ENCODE results near the gene ABHD12. TPM values are rescaled to one million over a fixed set of nuclear protein-coding genes. Genes with fewer than 3 reads are reported as not detected.

Gene ABHD12
- total RNA-seq, 3 donors from 2014 or later (not counting 1 experiment from before 2014, with no cell fraction given): 28.5 to 34.6 (median 34.5) TPM

DNA sequence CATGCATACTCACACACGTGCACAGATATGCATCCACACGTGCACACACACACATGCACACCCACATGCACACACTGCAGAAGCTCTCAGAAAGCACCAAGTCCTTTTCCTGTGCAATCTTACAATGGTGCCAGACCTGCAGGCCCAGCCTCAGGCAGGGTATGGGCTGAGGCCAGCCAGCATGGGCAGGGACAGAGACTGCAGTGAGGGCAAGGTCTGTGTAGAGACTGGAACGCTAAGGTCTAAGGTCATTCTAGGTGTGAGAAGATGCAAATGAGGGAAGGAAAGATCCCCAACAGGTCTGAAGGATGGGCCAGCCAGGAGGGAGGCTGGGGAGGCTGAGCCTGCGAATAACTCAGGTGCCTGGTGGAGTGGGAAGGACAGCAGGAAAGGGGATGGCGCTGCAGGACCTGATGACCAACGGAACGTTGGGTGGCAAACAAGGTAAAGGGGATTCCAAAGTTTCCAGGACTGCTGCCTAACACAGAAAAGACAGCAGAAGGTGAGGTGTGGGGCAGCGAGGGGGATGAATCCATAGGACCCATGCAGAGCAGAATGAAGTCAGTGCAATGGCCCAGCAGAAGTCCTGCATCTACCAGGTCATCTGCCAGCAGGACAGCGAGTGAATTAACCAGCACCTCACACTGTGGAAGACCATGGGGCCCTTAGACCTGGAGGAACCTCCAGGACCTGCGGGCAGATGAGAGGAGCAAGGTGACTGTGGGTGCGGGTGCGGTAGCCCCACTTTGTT is 67.0 kb downstream of the ABHD12 start:
- intact Hi-C loops (cut with micrococcal nuclease): no loop called here
- TF ChIP-seq, protein P1, sequence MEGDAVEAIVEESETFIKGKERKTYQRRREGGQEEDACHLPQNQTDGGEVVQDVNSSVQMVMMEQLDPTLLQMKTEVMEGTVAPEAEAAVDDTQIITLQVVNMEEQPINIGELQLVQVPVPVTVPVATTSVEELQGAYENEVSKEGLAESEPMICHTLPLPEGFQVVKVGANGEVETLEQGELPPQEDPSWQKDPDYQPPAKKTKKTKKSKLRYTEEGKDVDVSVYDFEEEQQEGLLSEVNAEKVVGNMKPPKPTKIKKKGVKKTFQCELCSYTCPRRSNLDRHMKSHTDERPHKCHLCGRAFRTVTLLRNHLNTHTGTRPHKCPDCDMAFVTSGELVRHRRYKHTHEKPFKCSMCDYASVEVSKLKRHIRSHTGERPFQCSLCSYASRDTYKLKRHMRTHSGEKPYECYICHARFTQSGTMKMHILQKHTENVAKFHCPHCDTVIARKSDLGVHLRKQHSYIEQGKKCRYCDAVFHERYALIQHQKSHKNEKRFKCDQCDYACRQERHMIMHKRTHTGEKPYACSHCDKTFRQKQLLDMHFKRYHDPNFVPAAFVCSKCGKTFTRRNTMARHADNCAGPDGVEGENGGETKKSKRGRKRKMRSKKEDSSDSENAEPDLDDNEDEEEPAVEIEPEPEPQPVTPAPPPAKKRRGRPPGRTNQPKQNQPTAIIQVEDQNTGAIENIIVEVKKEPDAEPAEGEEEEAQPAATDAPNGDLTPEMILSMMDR (IDR thresholded peaks at IDR 0.05): no peak
- Histone ChIP-seq H3K9me3 (ENCODE audit: control insufficient read depth, insufficient read depth, low read length) (no peaks in the 10 kb centered on the region), H3K36me3 (ENCODE audit: control insufficient read depth, insufficient read depth, low read length) (no peaks in the 10 kb centered on the region), H3K4me1 (ENCODE audit: control insufficient read depth, insufficient read depth, low read length) (peaks cover 53% of the 10 kb centered on the region), H3K27me3 (ENCODE audit: control insufficient read depth, insufficient read depth, low read length) (no peaks in the 10 kb centered on the region), H3K27ac (ENCODE audit: low read length) (no peak overlapping the region), H3K4me3 (ENCODE audit: low read length) (no peak overlapping the region)
- peak overlapping the region; percentile 93 to 97 for H3K27ac Mint-ChIP-seq
- peaks cover 34 to 35% of the 10 kb centered on the region in 2 donors for H3K4me1 Mint-ChIP-seq
- H3K4me3 Mint-ChIP-seq: no peak overlapping the region
- H3K36me3 Mint-ChIP-seq: no peaks in the 10 kb centered on the region
- 96% methylated on average over 12 of the region's 12 CpGs for whole genome bisulfite sequencing (ENCODE audit: insufficient coverage)
- DNase-seq (no peak), ATAC-seq (no peak)
- H3K9me3 Mint-ChIP-seq: no peaks in the 10 kb centered on the region
- no peaks in the 10 kb centered on the region for H3K27me3 Mint-ChIP-seq (ENCODE audit: low read depth in 2 of 2)

DNA sequence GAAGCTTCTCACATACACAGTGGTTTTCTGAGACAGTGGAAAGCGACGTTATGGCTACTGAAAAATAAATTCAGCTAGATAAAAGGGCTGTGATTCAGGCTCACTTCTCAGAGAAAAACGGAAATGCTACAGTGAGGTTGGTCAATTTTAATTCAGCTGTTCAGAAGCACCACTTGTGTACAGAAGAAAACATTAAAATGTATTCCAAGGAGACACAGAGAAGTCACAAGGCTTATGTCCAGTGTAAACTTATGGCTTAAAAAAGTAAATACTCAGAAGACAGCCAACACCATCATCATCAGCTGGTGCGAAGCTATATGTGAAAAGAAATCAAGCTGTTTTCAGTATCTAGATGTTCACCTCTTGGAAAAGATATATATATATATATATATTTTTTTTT is 68.6 kb downstream of the ABHD12 start:
- peaks cover 34 to 42% of the 10 kb centered on the region in 2 donors for H3K4me1 Mint-ChIP-seq
- H3K36me3 Mint-ChIP-seq: no peaks in the 10 kb centered on the region
- 36% methylated on average over 1 of the region's 4 CpGs for WGBS (ENCODE audit: insufficient coverage)
- intact Hi-C loops (cut with micrococcal nuclease): no loop called here
- TF ChIP-seq, protein P1 (IDR thresholded peaks at IDR 0.05): no peak
- peak overlapping the region; percentile 79 for H3K4me3 Mint-ChIP-seq
- Histone ChIP-seq H3K27me3 (ENCODE audit: control insufficient read depth, insufficient read depth, low read length) (no peaks in the 10 kb centered on the region), H3K4me1 (ENCODE audit: control insufficient read depth, insufficient read depth, low read length) (peaks cover 64% of the 10 kb centered on the region), H3K36me3 (ENCODE audit: control insufficient read depth, insufficient read depth, low read length) (no peaks in the 10 kb centered on the region), H3K4me3 (ENCODE audit: low read length) (no peak overlapping the region), H3K9me3 (ENCODE audit: control insufficient read depth, insufficient read depth, low read length) (no peaks in the 10 kb centered on the region), H3K27ac (ENCODE audit: low read length) (peak overlapping the region; percentile 81)
- H3K27ac Mint-ChIP-seq: peak overlapping the region; percentile 93 to 97
- no peak for ATAC-seq
- no peak for DNase-seq
- no peaks in the 10 kb centered on the region for H3K27me3 Mint-ChIP-seq (ENCODE audit: low read depth in 2 of 2)
- no peaks in the 10 kb centered on the region for H3K9me3 Mint-ChIP-seq

- Mint-ChIP-seq H3K27ac (peak overlapping the region; percentile 93 to 97), H3K4me3 (peak overlapping the region; percentile 79), H3K9me3 (no peaks in the 10 kb centered on the region), H3K27me3 (ENCODE audit: low read depth in 2 of 2) (no peaks in the 10 kb centered on the region), H3K36me3 (no peaks in the 10 kb centered on the region), H3K4me1 (peaks cover 34 to 42% of the 10 kb centered on the region in 2 donors)
- Histone ChIP-seq H3K27me3 (ENCODE audit: control insufficient read depth, insufficient read depth, low read length) (no peaks in the 10 kb centered on the region), H3K36me3 (ENCODE audit: control insufficient read depth, insufficient read depth, low read length) (no peaks in the 10 kb centered on the region), H3K9me3 (ENCODE audit: control insufficient read depth, insufficient read depth, low read length) (no peaks in the 10 kb centered on the region), H3K27ac (ENCODE audit: low read length) (peak overlapping the region; percentile 81), H3K4me1 (ENCODE audit: control insufficient read depth, insufficient read depth, low read length) (peaks cover 64% of the 10 kb centered on the region), H3K4me3 (ENCODE audit: low read length) (no peak overlapping the region)
- intact Hi-C loops (cut with micrococcal nuclease): no loop called here
- TF ChIP-seq, protein P1 (IDR thresholded peaks at IDR 0.05): no peak
- ATAC-seq (peak; percentile 92 to 93 (median 92)), DNase-seq (peak; percentile 30 to 59)
- WGBS (ENCODE audit: insufficient coverage): 52% methylated on average over 5 of the region's 5 CpGs
These were observed 69.3 kb downstream of the ABHD12 start for GRCh38 chr20:25321262-25321831.

Measured in natural killer cell (primary cell).